ENCODE measurements around the gene SHB.

The SHB gene

DNA sequence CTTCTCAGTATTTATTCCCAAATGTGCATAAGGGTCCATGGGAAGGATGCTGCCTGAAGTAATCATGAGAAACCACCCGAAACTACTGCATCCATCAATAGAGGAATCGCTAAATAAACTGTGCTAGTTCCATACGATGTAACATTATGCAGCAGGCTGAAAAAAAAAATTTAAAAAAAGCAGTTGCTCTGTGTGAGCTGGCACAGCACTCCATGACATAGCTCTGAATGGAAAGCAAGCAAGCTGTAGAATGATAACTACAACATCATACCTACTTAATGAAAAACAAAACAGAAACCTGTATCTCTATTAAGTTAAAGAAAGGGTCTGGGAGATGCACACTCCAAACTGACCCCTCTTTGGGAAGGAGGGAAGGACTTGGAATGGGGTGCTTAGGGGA is 49.3 kb downstream of the SHB start:
- peaks cover 0 to 35% of the 10 kb centered on the region in 2 experiments; a peak in 1 of 3 replicates for H3K36me3 ChIP-seq (ENCODE audit: control insufficient read depth in 2 of 2, insufficient read depth in 1 of 2, low read length in 2 of 2)
- H3K4me3 ChIP-seq (ENCODE audit: low read depth, low read length) = no peak overlapping the region
- TF ChIP-seq, protein P1, sequence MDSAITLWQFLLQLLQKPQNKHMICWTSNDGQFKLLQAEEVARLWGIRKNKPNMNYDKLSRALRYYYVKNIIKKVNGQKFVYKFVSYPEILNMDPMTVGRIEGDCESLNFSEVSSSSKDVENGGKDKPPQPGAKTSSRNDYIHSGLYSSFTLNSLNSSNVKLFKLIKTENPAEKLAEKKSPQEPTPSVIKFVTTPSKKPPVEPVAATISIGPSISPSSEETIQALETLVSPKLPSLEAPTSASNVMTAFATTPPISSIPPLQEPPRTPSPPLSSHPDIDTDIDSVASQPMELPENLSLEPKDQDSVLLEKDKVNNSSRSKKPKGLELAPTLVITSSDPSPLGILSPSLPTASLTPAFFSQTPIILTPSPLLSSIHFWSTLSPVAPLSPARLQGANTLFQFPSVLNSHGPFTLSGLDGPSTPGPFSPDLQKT (IDR thresholded peaks at IDR 0.05; ENCODE audit: borderline replicate concordance, low read depth, low read length) = no peak
- CTCF ChIA-PET = interaction anchor here (0.6 kb wide), 1 partner anchor 245 kb away, joined by 5 read pairs; no protein-coding TSS in a partner anchor
- no peaks in the 10 kb centered on the region for H3K9me3 ChIP-seq (ENCODE audit: control insufficient read depth, insufficient read depth, low read depth, low read length)
- POLR2A ChIA-PET = no interaction called here
- H3K4me1 ChIP-seq (ENCODE audit: control insufficient read depth, insufficient read depth, low read length) = peaks cover 21% of the 10 kb centered on the region
- H3K27ac ChIP-seq (ENCODE audit: extremely low read depth, low read depth, low read length) = no peak overlapping the region

DNA sequence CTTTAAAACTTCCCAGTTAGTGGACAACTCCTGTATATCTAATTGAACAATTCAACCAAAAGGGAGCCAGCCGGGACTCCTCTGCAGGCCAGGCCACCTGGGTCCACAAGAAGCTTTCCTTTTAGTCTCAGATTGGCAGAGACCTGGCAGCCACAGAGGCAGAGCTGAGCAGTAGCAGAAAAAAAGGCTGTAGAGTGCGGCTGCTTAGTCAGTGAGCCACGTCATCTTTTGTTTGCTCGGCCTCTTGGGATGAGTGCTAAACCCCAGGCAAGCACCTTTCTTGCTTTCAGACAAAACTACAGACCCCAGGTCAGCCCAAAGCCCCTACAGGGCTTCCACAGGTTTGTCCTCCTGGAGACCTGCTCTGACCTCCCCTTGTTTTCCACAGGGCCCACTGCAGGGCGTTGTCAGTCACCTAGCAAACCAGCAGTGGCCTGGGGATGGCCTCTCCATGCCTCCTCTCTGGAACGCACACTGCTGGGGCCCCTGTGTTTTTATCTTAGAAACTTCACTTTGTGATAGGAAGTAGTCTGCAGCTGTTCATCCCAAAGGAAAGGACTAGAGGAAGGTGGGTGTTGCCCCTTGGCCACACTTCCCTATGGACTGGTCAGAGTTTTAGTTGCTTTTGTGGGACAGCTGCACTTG is 49.9 kb downstream of the SHB start:
- peak; percentile 46 for TF ChIP-seq ZIC2 (tag by site-specific recombination; IDR thresholded peaks at IDR 0.05)
- TF ChIP-seq FEZF1 (tag by site-specific recombination; IDR thresholded peaks at IDR 0.05) = peak; percentile 62
- TF ChIP-seq ZEB2 (tag by site-specific recombination; IDR thresholded peaks at IDR 0.05) = no peak
- TF ChIP-seq MEIS1 (CRISPR knock-in tag; IDR thresholded peaks at IDR 0.05; ENCODE audit: borderline replicate concordance) = no peak
- TF ChIP-seq ZNF585B (tag by site-specific recombination; IDR thresholded peaks at IDR 0.05) = no peak
- no peak for TF ChIP-seq ZNF433 (tag by site-specific recombination; IDR thresholded peaks at IDR 0.05; ENCODE audit: low read depth)
- 0 out of 2 replicates have a peak, but pooled peaks have one; percentile 18 for TF ChIP-seq ZBTB20 (tag by site-specific recombination; IDR thresholded peaks at IDR 0.05)
- TF ChIP-seq ZNF501 (tag by site-specific recombination; IDR thresholded peaks at IDR 0.05) = no peak
- no peak for TF ChIP-seq KLF10 (tag by site-specific recombination; IDR thresholded peaks at IDR 0.05)
- TF ChIP-seq, protein P2, sequence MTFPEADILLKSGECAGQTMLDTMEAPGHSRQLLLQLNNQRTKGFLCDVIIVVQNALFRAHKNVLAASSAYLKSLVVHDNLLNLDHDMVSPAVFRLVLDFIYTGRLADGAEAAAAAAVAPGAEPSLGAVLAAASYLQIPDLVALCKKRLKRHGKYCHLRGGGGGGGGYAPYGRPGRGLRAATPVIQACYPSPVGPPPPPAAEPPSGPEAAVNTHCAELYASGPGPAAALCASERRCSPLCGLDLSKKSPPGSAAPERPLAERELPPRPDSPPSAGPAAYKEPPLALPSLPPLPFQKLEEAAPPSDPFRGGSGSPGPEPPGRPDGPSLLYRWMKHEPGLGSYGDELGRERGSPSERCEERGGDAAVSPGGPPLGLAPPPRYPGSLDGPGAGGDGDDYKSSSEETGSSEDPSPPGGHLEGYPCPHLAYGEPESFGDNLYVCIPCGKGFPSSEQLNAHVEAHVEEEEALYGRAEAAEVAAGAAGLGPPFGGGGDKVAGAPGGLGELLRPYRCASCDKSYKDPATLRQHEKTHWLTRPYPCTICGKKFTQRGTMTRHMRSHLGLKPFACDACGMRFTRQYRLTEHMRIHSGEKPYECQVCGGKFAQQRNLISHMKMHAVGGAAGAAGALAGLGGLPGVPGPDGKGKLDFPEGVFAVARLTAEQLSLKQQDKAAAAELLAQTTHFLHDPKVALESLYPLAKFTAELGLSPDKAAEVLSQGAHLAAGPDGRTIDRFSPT (tag by site-specific recombination; IDR thresholded peaks at IDR 0.05) = no peak
- TF ChIP-seq, protein P3, sequence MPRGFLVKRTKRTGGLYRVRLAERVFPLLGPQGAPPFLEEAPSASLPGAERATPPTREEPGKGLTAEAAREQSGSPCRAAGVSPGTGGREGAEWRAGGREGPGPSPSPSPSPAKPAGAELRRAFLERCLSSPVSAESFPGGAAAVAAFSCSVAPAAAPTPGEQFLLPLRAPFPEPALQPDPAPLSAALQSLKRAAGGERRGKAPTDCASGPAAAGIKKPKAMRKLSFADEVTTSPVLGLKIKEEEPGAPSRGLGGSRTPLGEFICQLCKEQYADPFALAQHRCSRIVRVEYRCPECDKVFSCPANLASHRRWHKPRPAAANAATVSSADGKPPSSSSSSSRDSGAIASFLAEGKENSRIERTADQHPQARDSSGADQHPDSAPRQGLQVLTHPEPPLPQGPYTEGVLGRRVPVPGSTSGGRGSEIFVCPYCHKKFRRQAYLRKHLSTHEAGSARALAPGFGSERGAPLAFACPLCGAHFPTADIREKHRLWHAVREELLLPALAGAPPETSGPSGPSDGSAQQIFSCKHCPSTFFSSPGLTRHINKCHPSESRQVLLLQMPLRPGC (tag by site-specific recombination; IDR thresholded peaks at IDR 0.05) = no peak
- ChIA-PET CTCF (interaction anchor here (0.5 to 0.7 kb wide), 3 partner anchors 159 to 605 kb away, joined by 3 read pairs; no protein-coding TSS in a partner anchor), POLR2A (no interaction called here)
- H3K9me3 ChIP-seq (ENCODE audit: control insufficient read depth, insufficient read depth, low read depth, low read length) = no peaks in the 10 kb centered on the region
- H3K4me1 ChIP-seq (ENCODE audit: control insufficient read depth, insufficient read depth, low read length) = peaks cover 18% of the 10 kb centered on the region
- no peak overlapping the region for H3K27ac ChIP-seq (ENCODE audit: extremely low read depth, low read depth, low read length)
- peaks cover 0 to 42% of the 10 kb centered on the region in 2 experiments; a peak in 1 of 3 replicates for H3K36me3 ChIP-seq (ENCODE audit: control insufficient read depth in 2 of 2, insufficient read depth in 1 of 2, low read length in 2 of 2)
- H3K4me3 ChIP-seq (ENCODE audit: low read depth, low read length) = no peak overlapping the region

DNA sequence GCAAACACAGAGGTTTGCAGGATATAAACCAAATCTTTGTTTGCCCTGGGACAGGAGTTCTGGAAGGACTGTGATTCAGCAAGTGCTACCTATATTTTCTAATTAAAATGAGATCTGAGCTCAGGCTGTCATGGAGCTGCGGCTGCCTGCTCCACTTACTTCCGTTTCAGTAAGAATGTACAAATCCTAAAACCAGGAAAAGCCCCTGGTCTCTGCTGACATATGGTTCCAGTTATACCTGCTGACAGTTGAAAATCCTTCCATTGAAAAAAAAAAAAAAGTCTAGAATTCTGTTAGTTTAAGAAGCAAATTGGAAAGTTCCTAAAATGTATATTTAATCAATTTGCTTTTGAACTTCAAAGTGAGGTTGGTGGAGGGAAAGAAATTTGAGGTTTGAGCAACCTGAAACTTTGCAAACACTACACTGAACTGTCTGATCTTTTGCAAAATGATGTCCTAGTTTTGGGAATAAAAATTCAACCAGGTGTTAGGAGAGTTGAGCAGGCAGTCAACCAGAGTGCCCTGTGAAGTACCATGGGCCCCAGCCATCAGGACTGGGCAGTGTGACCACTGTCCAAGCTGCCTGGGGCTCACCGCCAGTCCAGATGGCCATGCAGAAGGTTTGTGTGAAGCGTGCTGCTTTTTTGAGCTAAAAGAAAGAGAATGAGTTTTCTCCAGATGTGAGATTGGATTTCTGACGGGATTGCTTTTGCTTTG is 50.6 kb downstream of the SHB start:
- no peak overlapping the region for H3K4me3 ChIP-seq (ENCODE audit: low read depth, low read length)
- H3K27ac ChIP-seq (ENCODE audit: extremely low read depth, low read depth, low read length) = no peak overlapping the region
- POLR2A ChIA-PET = no interaction called here
- CTCF ChIA-PET = interaction anchor here (0.6 to 0.7 kb wide), 3 partner anchors 85 to 604 kb away, joined by 3 read pairs; no protein-coding TSS in a partner anchor
- no peaks in the 10 kb centered on the region for H3K9me3 ChIP-seq (ENCODE audit: control insufficient read depth, insufficient read depth, low read depth, low read length)
- H3K4me1 ChIP-seq (ENCODE audit: control insufficient read depth, insufficient read depth, low read length) = peaks cover 13% of the 10 kb centered on the region
- H3K36me3 ChIP-seq (ENCODE audit: control insufficient read depth in 2 of 2, insufficient read depth in 1 of 2, low read length in 2 of 2) = peaks cover 0 to 46% of the 10 kb centered on the region in 2 experiments; a peak in 1 of 3 replicates
- TF ChIP-seq EGR2 (tag by site-specific recombination; IDR thresholded peaks at IDR 0.05; ENCODE audit: low read depth) = no peak
- no peak for TF ChIP-seq GLIS2 (tag by site-specific recombination; IDR thresholded peaks at IDR 0.05)
- no peak for TF ChIP-seq ZNF514 (tag by site-specific recombination; IDR thresholded peaks at IDR 0.05)
- TF ChIP-seq ZNF416 (tag by site-specific recombination; IDR thresholded peaks at IDR 0.05) = no peak
- TF ChIP-seq MEIS1 (CRISPR knock-in tag; IDR thresholded peaks at IDR 0.05; ENCODE audit: borderline replicate concordance) = no peak
- TF ChIP-seq, protein P4, sequence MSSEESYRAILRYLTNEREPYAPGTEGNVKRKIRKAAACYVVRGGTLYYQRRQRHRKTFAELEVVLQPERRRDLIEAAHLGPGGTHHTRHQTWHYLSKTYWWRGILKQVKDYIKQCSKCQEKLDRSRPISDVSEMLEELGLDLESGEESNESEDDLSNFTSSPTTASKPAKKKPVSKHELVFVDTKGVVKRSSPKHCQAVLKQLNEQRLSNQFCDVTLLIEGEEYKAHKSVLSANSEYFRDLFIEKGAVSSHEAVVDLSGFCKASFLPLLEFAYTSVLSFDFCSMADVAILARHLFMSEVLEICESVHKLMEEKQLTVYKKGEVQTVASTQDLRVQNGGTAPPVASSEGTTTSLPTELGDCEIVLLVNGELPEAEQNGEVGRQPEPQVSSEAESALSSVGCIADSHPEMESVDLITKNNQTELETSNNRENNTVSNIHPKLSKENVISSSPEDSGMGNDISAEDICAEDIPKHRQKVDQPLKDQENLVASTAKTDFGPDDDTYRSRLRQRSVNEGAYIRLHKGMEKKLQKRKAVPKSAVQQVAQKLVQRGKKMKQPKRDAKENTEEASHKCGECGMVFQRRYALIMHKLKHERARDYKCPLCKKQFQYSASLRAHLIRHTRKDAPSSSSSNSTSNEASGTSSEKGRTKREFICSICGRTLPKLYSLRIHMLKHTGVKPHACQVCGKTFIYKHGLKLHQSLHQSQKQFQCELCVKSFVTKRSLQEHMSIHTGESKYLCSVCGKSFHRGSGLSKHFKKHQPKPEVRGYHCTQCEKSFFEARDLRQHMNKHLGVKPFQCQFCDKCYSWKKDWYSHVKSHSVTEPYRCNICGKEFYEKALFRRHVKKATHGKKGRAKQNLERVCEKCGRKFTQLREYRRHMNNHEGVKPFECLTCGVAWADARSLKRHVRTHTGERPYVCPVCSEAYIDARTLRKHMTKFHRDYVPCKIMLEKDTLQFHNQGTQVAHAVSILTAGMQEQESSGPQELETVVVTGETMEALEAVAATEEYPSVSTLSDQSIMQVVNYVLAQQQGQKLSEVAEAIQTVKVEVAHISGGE (tag by site-specific recombination; conservative IDR thresholded peaks at IDR 0.05; ENCODE audit: low read depth) = no peak
- no peak for TF ChIP-seq GLI2 (tag by site-specific recombination; IDR thresholded peaks at IDR 0.05; ENCODE audit: borderline replicate concordance, low read depth)
- no peak for TF ChIP-seq ZNF785 (tag by site-specific recombination; IDR thresholded peaks at IDR 0.05)
- TF ChIP-seq ZBTB1 (tag by site-specific recombination; IDR thresholded peaks at IDR 0.05) = no peak
- no peak for TF ChIP-seq ZNF175 (tag by site-specific recombination; IDR thresholded peaks at IDR 0.05)
- no peak for TF ChIP-seq ZBTB48 (tag by site-specific recombination; IDR thresholded peaks at IDR 0.05)
